Liver (tissue), 3 donors: ENCODE measurements around the gene PSMC6.

Experiments used
- CTCF ChIP-seq: fragments of 150-350 bp; IDR thresholded peaks from 2 replicates; pipeline ENCODE4 v1.5.1; 2017; ENCODE audit warnings: improper control_type of control experiment, low read depth, low read length; ENCODE audit not compliant: missing input control
- EGR1 ChIP-seq, 2 donors: IDR thresholded peaks; 2 replicates each; pipeline ENCODE4 v1.6.1; 2016 to 2018; ENCODE audit warnings: antibody characterized with exemption in 2 of 2, low read depth in 2 of 2
- FOXA1 ChIP-seq: IDR thresholded peaks from 2 replicates; pipeline ENCODE4 v1.6.1; 2016; ENCODE audit warnings: antibody characterized with exemption
- GABPA ChIP-seq, 2 donors: IDR thresholded peaks in 1 of 2; conservative IDR thresholded peaks in 1 of 2; 2 replicates each; pipeline ENCODE4 v1.6.1; 2016; ENCODE audit warnings: antibody characterized with exemption in 2 of 2, mild to moderate bottlenecking in 1 of 2, moderate library complexity in 1 of 2
- JUND ChIP-seq, 2 donors: IDR thresholded peaks; 2 replicates each; pipeline ENCODE4 v1.6.1; 2016; ENCODE audit warnings: antibody characterized with exemption in 2 of 2
- MAX ChIP-seq: IDR thresholded peaks from 2 replicates; pipeline ENCODE4 v1.6.1; 2016; ENCODE audit warnings: antibody characterized with exemption
- RAD21 ChIP-seq, 2 donors: IDR thresholded peaks; 2 replicates each; pipeline ENCODE4 v1.6.1; 2016; ENCODE audit warnings: antibody characterized with exemption in 2 of 2, mild to moderate bottlenecking in 2 of 2
- REST ChIP-seq: IDR thresholded peaks from 2 replicates; pipeline ENCODE4 v1.6.1; 2016; ENCODE audit warnings: antibody characterized with exemption, mild to moderate bottlenecking
- RXRA ChIP-seq, 2 donors: IDR thresholded peaks; 2 replicates each; pipeline ENCODE4 v1.6.1; 2017 to 2018; ENCODE audit warnings: antibody characterized with exemption in 2 of 2, mild to moderate bottlenecking in 1 of 2
- TAF1 ChIP-seq: conservative IDR thresholded peaks from 2 replicates; pipeline ENCODE4 v1.6.1; 2016; ENCODE audit warnings: antibody characterized with exemption, mild to moderate bottlenecking
- TF ChIP-seq, protein P1 (sequence below): IDR thresholded peaks from 2 replicates; pipeline ENCODE4 v1.6.1; 2016; ENCODE audit warnings: antibody characterized with exemption
- TF ChIP-seq, protein P2 (sequence below): IDR thresholded peaks from 2 replicates; pipeline ENCODE4 v1.6.1; 2016; ENCODE audit warnings: antibody characterized with exemption
- donor health status: healthy.
- donor health status: healthy.

- TF ChIP-seq TAF1 (no peak), CTCF (no peak), RXRA (IDR thresholded peaks at IDR 0.05) (no peak), REST (no peak), FOXA1 (no peak), JUND (IDR thresholded peaks at IDR 0.05) (no peak), MAX (no peak), EGR1 (IDR thresholded peaks at IDR 0.05; ENCODE audit: low read depth in 2 of 2) (no peak), RAD21 (IDR thresholded peaks at IDR 0.05) (no peak), GABPA (IDR thresholded peaks at IDR 0.05 in 1 of 2, conservative IDR thresholded peaks at IDR 0.05 in 1 of 2) (no peak)
- TF ChIP-seq, protein P1, sequence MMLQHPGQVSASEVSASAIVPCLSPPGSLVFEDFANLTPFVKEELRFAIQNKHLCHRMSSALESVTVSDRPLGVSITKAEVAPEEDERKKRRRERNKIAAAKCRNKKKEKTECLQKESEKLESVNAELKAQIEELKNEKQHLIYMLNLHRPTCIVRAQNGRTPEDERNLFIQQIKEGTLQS = no peak
- TF ChIP-seq, protein P2, sequence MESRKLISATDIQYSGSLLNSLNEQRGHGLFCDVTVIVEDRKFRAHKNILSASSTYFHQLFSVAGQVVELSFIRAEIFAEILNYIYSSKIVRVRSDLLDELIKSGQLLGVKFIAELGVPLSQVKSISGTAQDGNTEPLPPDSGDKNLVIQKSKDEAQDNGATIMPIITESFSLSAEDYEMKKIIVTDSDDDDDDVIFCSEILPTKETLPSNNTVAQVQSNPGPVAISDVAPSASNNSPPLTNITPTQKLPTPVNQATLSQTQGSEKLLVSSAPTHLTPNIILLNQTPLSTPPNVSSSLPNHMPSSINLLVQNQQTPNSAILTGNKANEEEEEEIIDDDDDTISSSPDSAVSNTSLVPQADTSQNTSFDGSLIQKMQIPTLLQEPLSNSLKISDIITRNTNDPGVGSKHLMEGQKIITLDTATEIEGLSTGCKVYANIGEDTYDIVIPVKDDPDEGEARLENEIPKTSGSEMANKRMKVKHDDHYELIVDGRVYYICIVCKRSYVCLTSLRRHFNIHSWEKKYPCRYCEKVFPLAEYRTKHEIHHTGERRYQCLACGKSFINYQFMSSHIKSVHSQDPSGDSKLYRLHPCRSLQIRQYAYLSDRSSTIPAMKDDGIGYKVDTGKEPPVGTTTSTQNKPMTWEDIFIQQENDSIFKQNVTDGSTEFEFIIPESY = no peak
Measured at GRCh38 chr14:52730709-52731111, 23.7 kb downstream of the PSMC6 start.
